OCI-M2 (cell line): Measurements from ENCODE around the gene ENPP5.

Source experiments
- DNase-seq: peaks from one replicate; lab custom pipeline; 2025; ENCODE audit not compliant: unreplicated experiment; lab: John Stamatoyannopoulos, UW

ENPP5 gene

DNA sequence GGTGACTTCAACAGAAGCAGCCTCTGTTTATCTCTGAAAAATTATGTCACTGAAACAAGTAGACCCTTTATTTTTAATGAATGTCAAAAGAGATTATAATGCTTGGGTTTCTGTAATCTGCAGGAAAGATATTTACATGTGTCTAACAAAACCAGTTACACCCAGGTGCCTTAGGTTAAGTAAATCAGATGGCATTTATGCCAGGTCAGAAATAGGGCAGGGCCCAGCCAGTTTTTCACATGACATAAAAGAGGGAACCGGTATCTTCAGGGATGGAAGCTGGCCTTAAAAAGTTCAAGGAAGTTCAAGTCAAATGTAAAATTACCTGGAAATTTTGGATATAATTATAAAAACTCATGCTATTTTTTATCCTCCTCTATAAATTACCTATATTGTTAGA, 55.1 kb downstream of the ENPP5 start:
- DNase-seq, result no peak

DNA sequence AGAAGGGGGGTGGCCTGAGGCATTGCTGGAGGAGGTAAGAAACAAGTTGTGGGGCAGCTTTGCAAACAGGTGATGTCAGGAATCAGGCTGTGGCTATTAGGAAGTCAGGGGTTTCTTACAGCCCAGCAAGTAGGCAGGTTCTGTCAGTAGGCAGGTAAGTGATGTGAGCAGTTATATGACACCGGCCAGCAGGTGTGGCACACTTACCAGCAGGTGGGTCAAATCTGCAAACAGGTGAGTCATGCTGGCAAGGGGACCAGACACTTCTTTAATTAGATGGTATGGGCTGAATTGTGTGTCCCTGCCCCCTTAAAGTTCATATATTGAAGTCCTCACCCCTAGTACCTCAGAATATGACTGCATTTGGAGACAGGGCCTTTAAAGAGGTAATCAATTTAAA, 57.4 kb downstream of the ENPP5 start:
- no peak for DNase-seq
